Left renal cortex interstitium (tissue), 4 donors: ENCODE results near the gene MAGOH. TPM values are rescaled to one million over a fixed set of nuclear protein-coding genes. Genes with fewer than 3 reads are reported as not detected.
A peak's percentile ranks its signal among the peaks of the same experiment; 100 is the strongest.
"Not testable (repeated sequence)": the region's sequence is repeated elsewhere in the genome, so short reads cannot be mapped to it uniquely, and the experiment has no call there.

Experiments
- DNase-seq, 4 donors: peaks; one replicate each; pipeline ENCODE4 v3.0.0-alpha.2; 2013; ENCODE audit warnings: low read depth in 4 of 4, low spot score in 2 of 4, missing footprints in 1 of 4
- polyA plus RNA-seq, 4 donors: library from polyadenylated mRNA; unstranded; fragments of 120-200 nt; gene quantifications; one replicate each; pipeline ENCODE4 v1.2.1, GENCODE V29; 2013; ENCODE audit not compliant: insufficient read length in 4 of 4

Gene MAGOH
- polyA plus RNA-seq, result 10 to 100 TPM; 78.6 to 94.4 (median 92.6) TPM

DNA sequence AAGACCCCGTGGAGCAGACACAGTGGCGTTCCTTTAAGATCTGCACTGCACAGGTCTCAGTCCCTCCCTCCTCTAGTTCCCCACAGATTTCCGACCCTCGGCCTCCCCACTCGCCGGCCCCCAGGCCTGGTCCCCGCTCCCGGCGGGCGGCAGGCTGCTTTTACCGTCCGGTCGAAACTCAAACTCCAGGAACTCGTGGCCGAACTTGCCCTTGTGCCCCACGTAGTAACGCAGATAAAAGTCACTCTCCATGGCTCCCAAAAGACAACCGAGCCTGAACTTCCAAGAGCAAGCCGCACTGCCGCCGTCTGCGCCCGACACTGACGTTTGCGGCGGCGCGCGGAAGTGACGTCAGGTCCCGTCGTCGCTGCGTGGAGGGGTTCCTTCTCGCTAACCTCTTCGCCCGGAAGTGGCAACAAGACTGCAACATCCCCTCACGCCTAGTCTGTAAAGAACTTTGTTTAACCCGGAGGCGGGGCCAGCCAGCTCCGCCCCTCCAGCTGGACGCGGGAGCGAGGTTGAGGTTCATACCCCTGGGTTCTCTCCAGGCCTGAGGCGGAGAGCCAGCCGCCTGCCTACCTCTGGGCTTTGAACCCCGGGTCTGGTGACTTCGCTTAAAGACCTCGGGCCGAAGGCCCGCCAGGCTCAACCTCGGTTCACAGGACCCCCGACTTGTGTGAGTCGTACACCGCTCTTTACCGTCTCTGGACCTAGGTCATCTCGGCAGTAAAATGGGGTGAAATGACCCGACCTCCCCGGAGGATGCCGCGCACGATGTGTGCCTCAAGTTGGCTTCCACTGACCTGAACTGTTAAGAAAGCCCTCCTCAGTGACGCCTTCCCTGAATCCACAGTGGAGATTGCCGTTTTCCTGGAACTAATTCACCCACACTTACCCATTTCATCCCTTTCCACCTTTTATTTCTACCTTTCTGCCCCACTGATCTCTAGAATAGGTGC lies at the start of gene MAGOH:
MAGOH (minus strand) TSS at position 322 of the 959 bp plus-strand sequence; CDS start at position 252, 70 bp downstream.
- DNase-seq, result peak; percentile 79 to 90 (median 84)

DNA sequence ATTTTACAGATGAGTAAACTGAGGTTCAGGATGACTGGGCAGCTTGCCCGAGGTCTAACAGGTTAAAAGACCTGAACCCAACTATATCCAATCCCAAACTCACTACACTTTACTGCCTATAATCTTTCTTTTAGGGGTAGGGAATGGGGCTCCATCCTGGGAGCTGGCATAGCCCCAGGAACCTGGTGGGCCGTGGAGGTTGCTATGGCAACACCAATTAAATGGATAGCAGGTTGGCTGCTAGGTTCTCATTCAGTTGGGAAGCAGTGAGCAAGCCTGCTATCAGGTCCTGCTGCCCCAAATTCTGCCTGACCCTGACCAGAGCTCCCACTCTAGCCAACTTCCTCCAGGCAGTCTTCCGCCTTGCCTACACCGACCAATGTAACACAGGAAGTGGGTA lies 48.6 kb upstream of the MAGOH start:
- DNase-seq, result no peak

DNA sequence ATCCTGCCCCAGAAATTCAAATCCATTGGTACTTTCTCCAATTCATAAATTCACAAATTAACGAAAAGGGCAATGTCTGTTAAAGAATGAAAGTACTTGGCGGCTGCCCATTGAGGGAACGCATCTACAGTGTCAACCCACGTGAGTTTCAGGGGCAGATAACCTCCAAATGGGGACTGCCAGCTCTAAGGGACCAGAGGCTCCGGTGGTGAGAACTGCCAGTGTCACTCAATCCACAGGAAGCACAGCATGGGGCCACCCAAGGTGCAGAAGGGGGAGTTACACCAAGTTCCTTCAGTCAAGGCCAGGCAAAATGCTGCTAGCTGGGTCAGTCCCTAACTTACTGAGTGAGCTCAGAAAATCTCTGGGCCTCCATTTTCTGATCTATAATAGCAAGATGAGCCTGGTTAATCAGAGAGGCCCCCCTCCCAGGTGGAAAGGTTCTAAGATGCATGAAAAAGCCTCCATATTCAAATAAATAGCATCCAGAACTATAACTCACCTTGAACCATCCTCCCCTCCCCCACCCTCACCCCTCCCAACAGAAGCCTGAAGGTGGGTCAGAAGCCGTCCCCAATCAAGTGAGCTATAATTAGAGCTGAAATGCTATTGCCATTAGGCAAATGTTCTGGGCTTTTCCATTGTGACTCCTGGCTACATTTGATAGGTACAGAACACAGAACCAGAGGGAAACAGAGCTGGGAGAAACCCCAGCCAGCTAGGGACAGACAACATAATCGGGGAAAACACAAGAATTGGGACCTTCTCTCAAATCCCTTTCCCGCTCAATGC lies 47.8 kb upstream of the MAGOH start:
- DNase-seq, result no peak

DNA sequence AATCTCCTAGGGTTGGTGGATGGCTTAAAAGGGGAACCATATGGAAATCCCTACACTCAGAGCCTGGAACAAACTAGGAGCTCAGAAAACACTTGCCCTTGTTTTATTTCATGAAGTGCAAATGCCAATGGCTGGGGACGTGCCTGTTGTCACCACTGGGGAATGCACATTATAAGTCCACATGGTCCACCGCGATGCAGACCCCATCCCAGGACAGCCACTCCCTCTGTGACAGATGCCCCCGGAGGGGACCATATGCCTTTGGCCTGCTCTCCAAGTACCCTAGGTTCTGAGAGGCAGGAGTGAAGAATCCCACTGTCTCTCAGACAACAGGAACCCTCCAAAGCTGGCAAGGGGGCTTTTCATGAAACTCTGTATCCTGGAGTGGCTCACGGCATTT lies 47.2 kb upstream of the MAGOH start:
- no peak for DNase-seq

DNA sequence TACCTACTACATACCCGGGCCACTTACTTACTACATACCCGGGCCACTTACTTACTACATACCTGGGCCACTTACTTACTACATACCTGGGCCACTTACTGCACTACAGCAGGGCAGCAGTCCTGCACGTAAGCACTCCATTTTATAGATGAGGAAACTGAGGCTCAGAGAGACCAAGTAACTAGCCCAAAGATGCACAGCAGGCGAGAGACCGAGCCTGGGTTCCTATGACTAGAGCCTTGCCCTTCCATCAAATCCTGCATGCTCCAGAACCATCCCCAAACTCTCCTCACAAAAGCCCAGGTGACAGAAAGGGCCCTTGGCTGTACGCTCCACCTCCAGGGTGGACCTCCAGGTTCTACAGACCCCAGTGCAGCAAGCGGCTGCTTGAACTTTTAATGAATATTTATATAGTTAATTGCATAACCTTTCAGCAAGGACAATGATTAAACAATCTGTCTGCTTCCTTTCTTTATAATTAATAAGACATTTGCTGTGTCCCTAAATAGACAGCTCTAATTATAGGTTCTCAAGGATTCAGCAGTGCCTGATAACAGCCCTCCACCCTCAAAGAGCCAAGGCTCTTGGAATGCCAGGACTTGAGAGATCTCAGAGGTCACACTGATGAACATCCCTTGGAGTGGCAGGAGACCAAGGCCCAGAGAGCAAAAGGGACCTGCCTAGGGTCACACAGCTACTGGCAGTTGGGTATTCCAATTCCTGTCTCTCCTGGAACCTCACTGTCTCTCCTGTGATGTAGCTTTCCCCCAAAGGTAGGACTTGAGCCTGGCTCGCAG lies 46.1 kb upstream of the MAGOH start:
- no peak for DNase-seq

DNA sequence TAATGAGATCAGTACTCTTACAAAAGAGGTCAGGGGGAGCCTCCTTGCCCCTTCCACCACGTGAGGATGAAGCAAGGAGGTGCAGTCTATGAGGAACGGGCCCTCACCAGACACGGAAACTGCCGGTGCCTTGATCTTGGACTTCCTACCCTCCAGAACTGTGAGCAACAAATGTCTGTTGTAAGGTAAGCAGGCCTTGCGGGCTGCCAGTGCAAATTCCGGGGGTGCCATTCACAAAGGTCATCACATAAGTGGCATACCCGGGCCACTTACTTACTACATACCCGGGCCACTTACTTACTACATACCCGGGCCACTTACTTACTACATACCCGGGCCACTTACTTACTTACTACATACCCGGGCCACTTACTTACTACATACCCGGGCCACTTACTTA lies 44.8 kb upstream of the MAGOH start:
- not testable (repeated sequence) for DNase-seq

DNA sequence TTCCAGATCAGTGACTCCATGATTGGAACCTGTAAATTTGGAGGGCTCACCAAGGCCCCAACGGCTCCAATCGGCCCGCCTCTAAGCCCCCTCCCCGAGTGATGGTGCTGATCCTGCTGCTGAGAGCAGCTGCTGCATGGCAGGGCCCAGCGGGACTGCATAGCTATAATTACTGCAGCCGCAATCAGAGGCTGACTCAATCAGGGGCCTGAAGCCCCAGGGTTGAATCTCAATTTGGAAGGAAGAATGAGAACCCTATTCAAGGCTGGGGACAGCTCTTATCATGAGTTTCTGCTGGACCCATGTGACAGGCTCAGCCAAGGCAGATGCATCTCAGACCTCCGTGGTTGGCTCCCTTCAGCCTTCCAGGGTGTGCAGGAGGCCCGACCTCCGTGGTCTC lies 42.8 kb upstream of the MAGOH start:
- no peak for DNase-seq

DNA sequence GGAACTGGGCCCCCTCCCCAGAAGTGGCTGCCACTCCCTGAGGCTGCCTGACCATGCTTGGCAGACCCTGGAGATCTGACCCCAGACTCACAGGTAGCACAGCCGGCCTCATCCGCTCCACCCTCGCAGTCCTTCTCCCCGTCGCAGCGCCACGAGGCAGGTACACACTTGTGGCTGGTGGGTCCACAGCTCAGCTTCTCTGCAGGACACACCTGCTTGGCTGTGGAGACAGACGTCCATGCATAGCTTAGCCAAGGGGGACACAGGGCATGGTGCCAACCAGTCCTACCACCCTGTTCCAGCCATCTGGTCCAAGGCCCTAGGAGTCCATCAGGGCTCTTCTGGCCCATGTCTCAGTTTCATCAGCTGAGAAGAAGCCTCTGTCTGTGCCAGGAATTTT lies 42.2 kb upstream of the MAGOH start:
- no peak for DNase-seq

DNA sequence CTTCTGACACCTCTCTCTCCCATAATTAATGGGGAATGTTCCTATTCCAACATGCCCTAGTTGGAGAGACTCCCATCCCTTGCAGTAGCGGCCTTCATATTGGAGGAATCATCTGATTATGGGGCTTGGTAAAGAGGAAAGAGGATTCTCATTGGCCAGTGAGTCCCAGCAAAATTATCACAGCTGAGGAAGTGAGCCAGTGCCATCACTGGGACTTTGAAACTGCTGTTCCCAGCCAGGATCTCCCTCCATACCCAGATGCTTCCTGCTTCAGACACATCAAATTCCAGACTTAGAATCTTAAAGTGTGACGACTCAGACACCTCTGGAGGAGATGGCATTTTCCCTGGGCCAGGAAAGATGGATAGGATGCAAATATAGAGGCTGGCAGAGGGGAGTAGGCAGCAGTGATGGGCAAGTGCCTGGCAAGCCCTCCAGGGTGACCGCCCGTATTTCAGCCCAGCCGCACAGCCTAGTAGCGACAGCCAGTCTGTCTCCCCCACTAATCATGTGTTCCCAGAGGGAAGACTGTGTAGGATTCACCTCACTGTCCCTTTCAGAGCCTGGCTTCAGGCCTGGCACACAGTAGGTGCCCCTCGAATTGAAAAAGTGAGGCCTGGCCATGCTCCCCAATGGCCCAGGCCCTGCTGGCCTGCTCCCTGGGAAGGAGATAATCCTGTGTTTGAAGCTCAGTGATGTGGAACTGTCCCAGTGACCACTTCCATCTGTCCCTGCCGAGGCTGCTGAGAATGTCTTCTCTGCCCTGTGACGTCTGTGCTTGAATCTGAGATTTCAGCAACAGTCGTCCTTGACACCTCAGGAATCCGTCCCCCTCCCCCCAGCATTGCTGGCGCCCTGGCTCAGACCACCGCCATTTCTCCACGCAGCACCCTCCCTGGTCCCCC lies 41.2 kb upstream of the MAGOH start:
- DNase-seq, result no peak

DNA sequence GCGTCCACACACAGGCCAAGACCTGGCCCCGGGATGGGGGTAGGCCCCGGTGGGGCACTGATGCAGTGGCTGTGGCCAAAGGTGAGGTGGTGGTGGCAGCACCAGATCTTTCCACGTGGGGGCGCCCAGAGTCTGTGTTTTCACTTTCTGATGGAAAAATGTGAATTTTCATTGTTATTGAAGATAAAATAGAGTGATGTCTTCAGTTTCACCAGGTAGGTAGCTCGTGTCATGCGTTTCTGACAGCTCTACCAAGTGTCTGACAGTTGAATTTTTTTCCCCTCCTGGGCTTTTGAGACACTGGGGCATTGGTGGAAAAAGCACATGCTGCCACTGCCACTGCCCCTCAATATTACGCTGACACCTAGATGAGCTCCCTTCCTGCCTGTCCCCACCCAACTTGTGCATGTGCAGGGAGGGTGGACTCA lies 40.0 kb upstream of the MAGOH start:
- no peak for DNase-seq

DNA sequence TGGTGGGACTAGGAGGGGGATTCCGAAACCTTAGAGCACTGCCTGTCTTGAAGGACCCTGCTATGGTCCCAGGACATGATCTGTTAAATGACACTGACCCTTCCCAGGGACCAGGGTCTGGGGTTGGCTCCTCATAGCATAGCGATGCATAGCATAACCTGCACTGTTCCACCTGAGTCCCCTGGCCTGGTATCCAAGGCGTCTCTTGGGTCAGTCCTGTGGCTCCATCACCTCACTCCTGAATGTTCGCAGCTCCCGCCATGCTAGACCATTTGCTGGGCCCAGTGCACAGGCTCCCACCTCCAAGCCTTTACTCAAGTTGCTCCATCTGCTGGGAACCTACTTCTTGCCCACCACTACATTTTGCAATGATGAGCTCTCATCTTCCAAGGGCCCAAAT lies 39.0 kb upstream of the MAGOH start:
- DNase-seq, result no peak

DNA sequence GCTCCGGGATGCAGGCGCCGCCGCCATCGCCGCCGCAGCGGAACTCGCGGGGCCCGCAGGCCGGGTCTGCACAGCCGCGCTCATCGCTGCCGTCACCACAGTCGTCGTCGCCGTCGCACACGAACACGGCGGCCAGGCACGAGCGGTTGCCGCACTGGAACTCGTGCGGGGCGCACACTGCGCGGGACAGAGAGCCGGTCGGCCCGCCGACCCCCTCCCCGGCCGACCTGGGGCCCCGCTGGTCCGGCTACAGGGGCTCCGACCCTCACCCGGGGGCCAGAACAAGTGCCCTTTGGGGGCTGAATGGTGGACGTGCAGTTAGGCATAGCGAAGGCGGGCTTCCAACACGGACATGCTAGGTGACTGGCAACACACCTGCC lies 38.6 kb upstream of the MAGOH start:
- no peak for DNase-seq

DNA sequence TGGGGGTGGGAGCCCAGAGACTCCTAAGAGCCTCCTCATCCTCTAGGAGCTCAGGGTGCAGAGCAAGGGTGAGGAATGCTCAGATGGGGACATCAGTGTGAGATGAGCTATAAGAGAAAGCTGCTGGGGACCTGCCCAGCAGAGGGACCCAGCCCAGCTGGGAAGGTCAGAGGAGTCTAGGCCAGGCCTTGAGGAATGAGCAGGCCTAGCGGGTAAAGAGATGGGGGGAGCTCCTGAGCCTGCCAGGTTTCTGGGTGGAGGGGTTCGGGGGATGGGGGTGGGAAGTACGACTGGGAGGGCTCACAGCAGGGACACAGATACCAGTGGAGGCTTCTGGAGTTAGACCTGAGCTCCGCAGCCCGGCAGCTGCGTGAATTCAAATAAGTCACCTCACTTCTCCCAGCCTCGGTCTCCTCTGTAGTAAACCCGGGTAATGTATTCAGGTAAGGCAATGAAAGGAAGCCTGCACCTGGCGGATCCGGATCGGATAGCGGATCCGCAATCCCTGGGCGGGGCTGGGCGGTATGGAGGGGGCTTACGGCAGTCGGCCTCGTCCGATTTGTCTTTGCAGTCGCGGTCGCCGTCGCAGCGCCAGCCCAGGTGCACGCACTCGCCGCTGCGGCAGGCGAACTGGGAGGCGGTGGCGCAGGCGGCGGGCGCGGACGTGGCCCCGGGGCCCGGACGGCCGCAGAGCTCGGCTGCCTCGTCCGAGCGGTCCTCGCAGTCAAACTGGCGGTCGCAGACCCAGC lies 38.0 kb upstream of the MAGOH start:
- DNase-seq, result no peak

DNA sequence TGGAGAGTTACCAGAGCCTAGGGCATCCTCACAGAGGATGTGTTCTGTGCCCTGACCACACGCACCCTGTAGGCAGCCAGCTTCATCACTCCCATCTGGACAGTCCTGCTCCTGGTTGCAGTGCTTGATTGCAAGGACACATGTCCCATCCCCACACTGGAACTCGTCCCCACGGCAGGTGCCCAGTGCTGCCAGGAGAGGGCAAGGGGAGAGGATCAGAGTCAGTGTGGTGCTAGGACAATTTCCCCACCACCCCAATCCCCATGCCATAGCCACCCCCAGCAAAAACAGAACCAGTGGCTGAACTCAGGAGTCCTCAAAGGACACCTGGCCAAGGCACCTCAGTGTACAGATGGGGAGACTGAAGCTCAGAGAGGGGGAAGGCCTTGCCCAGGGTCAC lies 37.2 kb upstream of the MAGOH start:
- DNase-seq, result no peak

DNA sequence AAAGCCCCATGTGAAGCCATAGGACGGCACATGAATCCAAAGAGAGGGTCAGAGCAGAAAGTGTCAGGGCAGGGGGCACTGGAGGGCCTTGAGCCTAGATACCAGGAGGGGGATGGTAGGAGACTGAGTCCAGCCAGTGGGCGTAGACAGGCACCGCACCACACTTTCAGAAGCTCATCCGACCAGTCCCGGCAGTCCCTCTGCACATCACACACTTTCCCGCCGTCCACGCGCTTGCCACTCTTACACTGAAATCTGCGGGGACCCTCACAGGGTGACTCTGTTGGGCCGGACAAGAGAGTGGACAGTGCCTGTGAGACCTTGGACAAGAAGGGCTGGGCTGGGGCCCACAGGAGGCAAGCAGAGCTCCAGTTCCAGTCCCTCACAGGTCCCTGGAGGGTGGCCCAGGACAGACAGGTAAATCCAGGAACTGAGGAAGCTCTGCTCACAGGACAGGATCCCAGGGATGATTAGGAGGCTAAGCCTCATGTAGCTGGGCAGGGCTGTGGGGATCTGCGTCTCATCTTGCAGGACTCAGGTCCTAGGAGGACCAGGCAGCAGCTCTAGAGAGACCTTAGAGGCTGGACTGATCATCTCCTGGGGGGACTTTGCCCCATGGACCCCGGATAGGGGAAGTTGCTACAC lies 36.3 kb upstream of the MAGOH start:
- no peak for DNase-seq

DNA sequence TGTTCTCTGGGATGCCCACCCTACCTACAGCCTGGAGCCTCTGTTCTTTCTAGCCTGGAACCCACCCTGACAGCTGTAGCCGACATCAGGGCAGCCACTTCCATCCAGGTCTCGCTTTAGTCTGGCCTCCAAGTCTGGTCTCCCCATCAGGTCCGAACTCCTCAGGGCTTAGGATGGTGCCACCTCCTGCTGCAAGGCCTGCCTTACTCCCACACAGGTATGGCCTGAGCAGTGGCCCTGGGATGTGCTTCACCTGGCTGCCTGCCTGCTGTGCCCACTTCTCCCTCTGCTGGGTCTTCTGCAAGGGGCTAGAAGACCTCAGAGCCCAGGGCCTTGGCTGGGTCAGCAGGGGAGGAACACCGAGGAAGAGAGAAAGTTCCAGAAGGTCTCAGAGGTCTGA lies 35.7 kb upstream of the MAGOH start:
- DNase-seq, result no peak

DNA sequence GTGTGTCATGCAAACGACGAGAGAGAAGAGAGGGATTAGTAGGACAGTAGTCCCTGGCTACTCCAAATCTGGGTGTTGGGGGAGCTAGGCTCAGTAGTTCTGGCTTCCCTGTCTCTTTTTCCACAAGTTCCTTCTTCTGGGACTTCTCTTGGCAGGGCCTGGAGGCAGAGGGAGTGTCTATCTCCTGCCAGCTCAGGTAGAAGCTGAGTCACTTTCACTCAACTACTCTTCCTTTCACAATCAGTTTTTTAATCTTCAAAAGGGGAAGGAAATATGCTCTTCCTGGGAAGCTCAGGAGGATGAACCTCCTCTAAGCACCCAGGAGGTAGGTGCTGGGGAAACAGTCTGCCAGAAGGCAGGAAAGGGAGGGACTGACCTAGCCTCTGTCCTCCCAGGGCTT lies 35.2 kb upstream of the MAGOH start:
- no peak for DNase-seq

DNA sequence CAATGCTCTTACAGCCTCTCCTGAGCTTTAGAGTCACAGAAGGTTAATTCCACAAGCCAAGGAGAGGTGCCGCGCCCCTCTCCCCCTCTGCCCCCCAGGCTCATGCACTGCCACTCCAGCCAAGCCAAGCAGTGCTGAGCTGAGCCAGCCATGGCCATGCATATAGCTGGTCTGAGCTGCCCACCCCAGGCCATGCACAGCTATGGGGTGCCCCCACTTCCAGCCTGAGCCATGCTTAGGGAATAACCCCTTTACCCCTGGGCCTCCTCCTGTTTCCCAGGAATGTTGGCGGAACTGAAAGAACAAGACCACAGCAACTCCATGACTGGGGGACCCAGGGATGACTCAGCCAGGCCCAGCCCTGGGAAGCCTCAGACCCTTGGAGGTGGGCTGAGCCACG lies 34.0 kb upstream of the MAGOH start:
- no peak for DNase-seq
